Lung microvascular endothelial cell (primary cell): Measurements from ENCODE around the gene OAS3. TPM values are rescaled to one million over a fixed set of nuclear protein-coding genes. Genes with fewer than 3 reads are reported as not detected.
"Not testable (repeated sequence)": the region's sequence is repeated elsewhere in the genome, so short reads cannot be mapped to it uniquely, and the experiment has no call there.

Source experiments
- DNase-seq, 2 donors: peaks; one replicate each; pipeline versions ENCODE4 v3.0.0 to v3.0.0-alpha.2; 2010; ENCODE audit warnings: low read depth in 2 of 2
- total RNA-seq: library from RNA; depleted of rRNA; stranded (reverse); fragments of >200 nt; gene quantifications from 2 replicates; pipeline ENCODE4 v1.2.1, GENCODE V29; 2014

Gene OAS3
- total RNA-seq, result 1.8 and 5.4 TPM in 2 replicates

- peak; percentile 67 to 86 for DNase-seq
Measured at GRCh38 chr12:112937741-112938719, at the start of gene OAS3. OAS3 (plus strand) TSS chr12:112938474; CDS start chr12:112938531, 57 bp downstream.

- DNase-seq, result peak; percentile 21 to 86
Measured at GRCh38 chr12:112891093-112892024, 46.9 kb upstream of the OAS3 start.

GRCh38 chr12:112892856-112893255 lies 45.4 kb upstream of the OAS3 start:
- peak in 1 of 2 donors; percentile 32 for DNase-seq

- no peak for DNase-seq
Measured at GRCh38 chr12:112894128-112894527, 44.1 kb upstream of the OAS3 start.

GRCh38 chr12:112898380-112898779 lies 39.9 kb upstream of the OAS3 start:
- DNase-seq, result no peak

- peak; percentile 67 to 71 for DNase-seq
Measured at GRCh38 chr12:112900298-112901145, 37.8 kb upstream of the OAS3 start.

GRCh38 chr12:112901271-112901670 lies 37.0 kb upstream of the OAS3 start:
- DNase-seq, result peak; percentile 20 to 78

- DNase-seq, result peak in 1 of 2 donors; percentile 23
Measured at GRCh38 chr12:112904571-112904970, 33.7 kb upstream of the OAS3 start.

GRCh38 chr12:112905451-112906089 lies 32.7 kb upstream of the OAS3 start:
- no peak for DNase-seq

- peak; percentile 85 to 89 for DNase-seq
Measured at GRCh38 chr12:112906712-112907414, 31.4 kb upstream of the OAS3 start, which contains the start of gene OAS1. OAS1 (plus strand) TSS chr12:112906962; CDS start chr12:112907040, 78 bp downstream.

GRCh38 chr12:112907415-112908157 lies 30.7 kb upstream of the OAS3 start:
- no peak for DNase-seq

- peak in 1 of 2 donors; percentile 53 for DNase-seq
Measured at GRCh38 chr12:112908548-112908947, 29.7 kb upstream of the OAS3 start.

GRCh38 chr12:112909693-112910092 lies 28.6 kb upstream of the OAS3 start:
- DNase-seq, result no peak

GRCh38 chr12:112913038-112913688 lies 25.1 kb upstream of the OAS3 start:
- DNase-seq, result no peak

- DNase-seq, result not testable (repeated sequence)
Measured at GRCh38 chr12:112913888-112914287, 24.4 kb upstream of the OAS3 start.

GRCh38 chr12:112916270-112916669 lies 22.0 kb upstream of the OAS3 start:
- peak in 1 of 2 donors; percentile 74 for DNase-seq

GRCh38 chr12:112919121-112919520 lies 19.2 kb upstream of the OAS3 start:
- no peak for DNase-seq

- DNase-seq, result no peak
Measured at GRCh38 chr12:112924986-112925385, 13.3 kb upstream of the OAS3 start.
